ENCODE data around the gene ZNF281.

DNA sequence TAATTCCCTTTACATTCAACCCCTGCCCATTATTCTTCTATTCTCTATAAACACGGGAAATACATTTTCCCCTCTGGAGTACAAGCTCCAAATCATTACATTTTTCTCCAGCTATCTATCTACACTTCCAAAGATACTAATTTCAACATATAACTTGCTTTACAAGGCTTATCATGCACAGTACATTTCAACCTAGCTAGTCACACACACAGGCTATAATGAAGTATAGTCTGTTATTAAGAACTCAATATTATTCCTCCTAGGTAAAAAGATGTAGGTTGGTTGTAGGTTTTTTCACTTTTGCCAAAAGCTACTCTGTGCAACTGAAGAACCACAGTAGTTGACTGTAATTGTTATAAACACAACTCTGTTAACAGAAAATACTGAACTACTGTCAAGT lies 8.1 kb downstream of the ZNF281 start:
- TF ChIP-seq, protein P1, sequence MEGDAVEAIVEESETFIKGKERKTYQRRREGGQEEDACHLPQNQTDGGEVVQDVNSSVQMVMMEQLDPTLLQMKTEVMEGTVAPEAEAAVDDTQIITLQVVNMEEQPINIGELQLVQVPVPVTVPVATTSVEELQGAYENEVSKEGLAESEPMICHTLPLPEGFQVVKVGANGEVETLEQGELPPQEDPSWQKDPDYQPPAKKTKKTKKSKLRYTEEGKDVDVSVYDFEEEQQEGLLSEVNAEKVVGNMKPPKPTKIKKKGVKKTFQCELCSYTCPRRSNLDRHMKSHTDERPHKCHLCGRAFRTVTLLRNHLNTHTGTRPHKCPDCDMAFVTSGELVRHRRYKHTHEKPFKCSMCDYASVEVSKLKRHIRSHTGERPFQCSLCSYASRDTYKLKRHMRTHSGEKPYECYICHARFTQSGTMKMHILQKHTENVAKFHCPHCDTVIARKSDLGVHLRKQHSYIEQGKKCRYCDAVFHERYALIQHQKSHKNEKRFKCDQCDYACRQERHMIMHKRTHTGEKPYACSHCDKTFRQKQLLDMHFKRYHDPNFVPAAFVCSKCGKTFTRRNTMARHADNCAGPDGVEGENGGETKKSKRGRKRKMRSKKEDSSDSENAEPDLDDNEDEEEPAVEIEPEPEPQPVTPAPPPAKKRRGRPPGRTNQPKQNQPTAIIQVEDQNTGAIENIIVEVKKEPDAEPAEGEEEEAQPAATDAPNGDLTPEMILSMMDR (IDR thresholded peaks at IDR 0.05 in 8 of 11, conservative IDR thresholded peaks at IDR 0.05 in 3 of 11) = no peak
- TF ChIP-seq POLR2AphosphoS5 (IDR thresholded peaks at IDR 0.05) (no peak), POLR2A (IDR thresholded peaks at IDR 0.05) (no peak)

Data from spleen (tissue), 7 donors.